ENCODE data around the gene TPP1. TPM values are rescaled to one million over a fixed set of nuclear protein-coding genes. Genes with fewer than 3 reads are reported as not detected.

Gene TPP1
- total and polyA plus RNA-seq, 2 of the 13 experiments (the other 11 are each of a cell fraction or from before 2014, with no cell fraction given) = 13.9 to 74.6 TPM

- TF ChIP-seq CEBPB (IDR thresholded peaks at IDR 0.05; ENCODE audit: borderline replicate concordance, low read depth, low read length) (no peak), PBX2 (CRISPR knock-in tag; IDR thresholded peaks at IDR 0.05) (no peak), SP1 (IDR thresholded peaks at IDR 0.05) (no peak), SP1 (CRISPR knock-in tag; IDR thresholded peaks at IDR 0.05) (peak; percentile 87), SOX13 (IDR thresholded peaks at IDR 0.05) (no peak), SOX13 (CRISPR knock-in tag; conservative IDR thresholded peaks at IDR 0.05 in 1 of 2, IDR thresholded peaks at IDR 0.05 in 1 of 2) (0 out of 4 replicates have a peak, but pooled peaks of 1 of the 2 experiments have one; percentile 11), ZNF878 (CRISPR knock-in tag; IDR thresholded peaks at IDR 0.05) (no peak), GABPA (IDR thresholded peaks at IDR 0.05; ENCODE audit: low read depth, low read length) (no peak), GABPA (CRISPR knock-in tag; IDR thresholded peaks at IDR 0.05; ENCODE audit: low read depth) (peak; percentile 30; the same call in 1 of the 2 replicates), PRMT3 (CRISPR knock-in tag; IDR thresholded peaks at IDR 0.05; ENCODE audit: borderline replicate concordance, low read depth) (no peak), ZSCAN12 (CRISPR knock-in tag; IDR thresholded peaks at IDR 0.05) (no peak), SRSF1 (optimal IDR thresholded peaks at IDR 0.05; ENCODE audit: low read depth, low read length) (no peak), ZNF557 (CRISPR knock-in tag; IDR thresholded peaks at IDR 0.05) (no peak), ZBTB38 (CRISPR knock-in tag; IDR thresholded peaks at IDR 0.05) (peak; percentile 52; the same call in 1 of the 2 replicates), ZSCAN20 (CRISPR knock-in tag; IDR thresholded peaks at IDR 0.05; ENCODE audit: borderline replicate concordance) (no peak), NR0B2 (CRISPR knock-in tag; IDR thresholded peaks at IDR 0.05) (no peak), GATA4 (IDR thresholded peaks at IDR 0.05; ENCODE audit: borderline replicate concordance, low read depth) (no peak), PHF21A (CRISPR knock-in tag; IDR thresholded peaks at IDR 0.05) (no peak), RBM22 (optimal IDR thresholded peaks at IDR 0.05; ENCODE audit: low read length) (no peak), IRF2 (CRISPR knock-in tag; IDR thresholded peaks at IDR 0.05) (peak; percentile 51; the same call in 1 of the 2 replicates), SKI (IDR thresholded peaks at IDR 0.05; ENCODE audit: partially characterized antibody) (no peak), GATAD2A (CRISPR knock-in tag; IDR thresholded peaks at IDR 0.05) (peak; percentile 68), ZNF230 (CRISPR knock-in tag; IDR thresholded peaks at IDR 0.05) (0 out of 2 replicates have a peak, but pooled peaks have one; percentile 39), ZKSCAN5 (CRISPR knock-in tag; IDR thresholded peaks at IDR 0.05) (no peak), ZHX2 (IDR thresholded peaks at IDR 0.05; ENCODE audit: low read depth) (no peak), ZHX2 (CRISPR knock-in tag; IDR thresholded peaks at IDR 0.05; ENCODE audit: borderline replicate concordance) (no peak)
Measured at GRCh38 chr11:6619004-6619745, at the start of gene TPP1 (continued).

All from HepG2 (cell line).